GM21619 (cell line): ENCODE results near the gene AZIN2.
"Not testable (repeated sequence)": the region's sequence is repeated elsewhere in the genome, so short reads cannot be mapped to it uniquely, and the experiment has no call there.

ENCODE experiments used
- ATAC-seq: cut with Tn5 transposase; IDR thresholded peaks from one replicate; pipeline ENCODE4 v1.9.1; 2021; ENCODE audit not compliant: unreplicated experiment

Gene AZIN2

DNA sequence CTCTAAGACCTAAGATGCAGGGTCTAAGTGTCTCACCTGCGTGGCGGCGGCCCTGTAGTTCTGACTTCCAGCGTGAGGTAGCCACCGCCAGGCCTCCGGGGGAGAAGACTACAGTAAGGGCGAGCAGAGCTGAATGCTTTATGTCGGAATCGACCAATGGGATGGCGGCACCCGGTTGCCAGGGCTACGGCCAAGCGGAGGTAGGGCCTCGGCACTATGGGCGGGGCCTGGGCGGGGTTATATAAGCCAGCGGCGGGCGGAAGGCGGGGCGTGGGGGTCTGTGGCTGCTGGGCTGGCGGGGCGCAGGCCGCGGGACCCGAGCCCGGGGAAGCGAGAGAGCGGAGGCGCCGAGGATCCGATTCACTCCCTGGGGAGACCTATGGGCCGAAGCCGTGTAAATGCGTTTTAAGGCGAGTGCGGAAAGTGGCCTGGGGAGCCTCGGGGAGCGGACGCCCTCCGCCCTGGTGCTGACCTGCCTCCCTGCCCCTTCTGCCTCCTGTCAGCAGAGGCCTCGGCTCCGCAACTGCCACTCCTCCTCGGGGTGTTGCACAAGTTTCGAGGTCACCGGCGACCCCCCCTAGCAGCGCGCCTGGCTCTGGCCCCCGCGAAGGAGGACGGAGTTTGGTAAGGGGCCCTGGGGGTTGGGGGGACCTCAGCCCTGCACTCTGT, at the start of gene AZIN2:
Gene AZIN2, plus strand, starts transcription at position 269 of the 669 bp plus-strand sequence. CDS start 1,097 bp downstream, outside the sequence.
- peak; percentile 96 for ATAC-seq

DNA sequence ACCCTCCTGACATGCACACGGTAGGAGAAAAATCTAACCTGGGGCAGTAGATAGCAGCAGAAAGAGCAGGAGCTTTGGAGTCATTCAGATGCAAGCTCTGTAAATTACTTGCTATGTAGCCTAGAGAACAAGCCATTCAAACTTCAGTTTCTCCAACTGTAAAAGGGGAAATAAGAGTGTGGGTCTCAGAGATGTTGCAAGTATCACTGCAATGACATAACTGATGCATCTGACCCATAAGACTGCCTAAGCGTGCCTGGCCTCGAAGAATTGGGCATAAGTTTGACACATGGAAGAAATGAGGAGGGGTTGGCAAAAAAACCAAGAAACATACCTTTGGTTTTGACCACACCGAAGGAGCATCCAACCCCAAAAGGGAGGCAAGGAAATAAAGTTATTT, 49.4 kb upstream of the AZIN2 start:
- ATAC-seq, result no peak

DNA sequence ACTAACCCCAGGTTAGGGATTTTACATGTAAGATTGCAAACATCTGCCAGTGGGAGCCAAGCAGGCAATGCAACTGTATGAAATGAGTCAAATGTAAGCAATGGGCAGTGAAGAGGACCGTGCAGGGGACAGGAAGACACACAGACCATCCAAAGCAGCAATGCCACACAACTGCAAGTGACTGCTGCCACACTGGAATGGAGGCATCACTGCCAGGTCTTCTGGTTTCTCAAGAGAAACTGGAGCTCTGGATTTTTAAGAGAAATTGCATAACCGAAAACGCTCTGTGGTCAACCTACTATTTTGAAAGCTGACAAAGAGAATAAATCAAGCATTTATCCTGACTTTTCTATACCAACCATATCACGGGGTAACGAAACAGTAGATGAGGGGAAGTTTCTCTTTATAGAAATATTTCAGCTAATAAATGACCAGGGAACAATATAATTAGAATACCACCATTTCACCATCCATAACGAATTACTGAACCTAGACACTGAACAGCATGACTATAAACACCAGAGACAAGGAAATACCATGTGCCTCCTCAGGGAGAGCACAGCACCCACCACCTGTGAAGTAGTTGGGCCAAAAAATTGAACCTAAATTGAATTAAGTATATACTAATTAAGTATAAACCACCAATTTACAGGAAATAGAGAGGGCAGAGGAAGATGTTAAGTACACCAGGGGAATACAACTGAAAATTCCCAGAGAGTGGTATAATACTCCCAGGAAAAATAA, 48.7 kb upstream of the AZIN2 start:
- no peak for ATAC-seq

DNA sequence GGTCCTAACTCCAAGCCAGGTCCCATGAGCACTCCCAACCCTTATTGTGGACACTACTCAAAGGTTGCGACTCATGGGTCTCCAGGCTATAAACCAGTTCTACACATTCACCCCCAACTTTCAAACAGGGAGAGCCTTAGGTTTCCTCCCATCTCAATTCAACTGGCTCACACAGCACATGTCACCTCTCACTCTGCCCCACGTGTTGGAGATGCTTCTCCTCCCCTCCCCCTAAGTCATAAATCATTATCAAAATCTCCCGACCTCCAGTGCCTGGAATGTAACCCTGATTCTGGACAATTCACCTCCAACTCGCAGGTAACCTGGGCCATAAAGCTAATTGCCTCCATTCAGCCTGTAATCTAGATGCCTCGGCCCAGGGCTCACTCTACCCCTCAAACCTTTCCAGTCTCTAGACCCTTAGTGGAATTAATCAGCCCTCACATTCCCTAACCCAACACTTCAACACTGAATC, 44.9 kb upstream of the AZIN2 start:
- peak; percentile 4 for ATAC-seq

DNA sequence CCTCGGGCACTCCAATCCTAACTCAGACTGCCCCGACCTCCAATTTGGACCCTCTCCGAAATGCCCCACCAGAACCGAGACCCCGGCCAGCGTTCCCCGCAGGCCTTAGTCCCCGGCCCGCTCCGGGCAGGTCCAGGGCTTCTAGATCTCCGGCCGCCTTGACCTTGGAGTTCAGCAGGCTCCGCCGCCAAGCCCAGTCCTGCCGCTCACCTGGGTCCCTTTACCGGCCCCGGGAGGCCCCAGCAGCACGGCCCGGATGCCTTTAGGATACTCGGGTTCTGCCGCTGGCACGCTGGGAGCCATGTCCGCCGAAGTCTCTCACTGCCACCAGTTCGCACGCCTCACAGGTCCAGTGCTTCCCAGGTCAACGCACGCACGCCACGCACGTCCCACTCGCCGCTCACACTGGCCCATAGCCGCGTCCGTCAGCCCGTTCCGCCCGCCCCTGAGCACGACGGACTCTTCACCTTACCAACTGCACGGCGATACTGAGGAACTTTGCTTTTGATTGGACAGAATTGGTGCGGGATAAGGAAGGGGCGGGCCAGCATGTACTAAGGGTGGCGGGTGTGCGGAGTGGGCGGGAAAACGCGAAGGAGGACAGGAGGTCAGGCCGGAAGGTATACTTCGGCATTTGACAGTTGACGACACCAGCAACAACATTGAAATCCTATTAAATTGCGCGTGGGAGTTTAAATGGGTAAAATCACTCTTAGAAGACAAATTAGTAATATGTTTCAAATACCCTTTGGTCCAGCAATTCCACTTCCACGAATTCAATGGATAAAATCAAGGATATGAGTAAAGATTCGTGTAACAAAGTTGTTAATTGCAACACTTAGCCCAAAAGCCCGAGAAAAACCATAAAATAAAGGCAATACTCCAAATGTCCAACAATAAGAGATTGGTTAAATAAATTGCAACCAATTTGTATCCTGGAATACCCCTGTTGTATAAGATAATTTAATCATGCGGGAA, 44.1 kb upstream of the AZIN2 start, which contains the start of gene AK2:
Gene AK2, minus strand, starts transcription at position 358 of the 978 bp plus-strand sequence. Its CDS starts 55 bp downstream, at position 303.
- peak; percentile 97 for ATAC-seq

DNA sequence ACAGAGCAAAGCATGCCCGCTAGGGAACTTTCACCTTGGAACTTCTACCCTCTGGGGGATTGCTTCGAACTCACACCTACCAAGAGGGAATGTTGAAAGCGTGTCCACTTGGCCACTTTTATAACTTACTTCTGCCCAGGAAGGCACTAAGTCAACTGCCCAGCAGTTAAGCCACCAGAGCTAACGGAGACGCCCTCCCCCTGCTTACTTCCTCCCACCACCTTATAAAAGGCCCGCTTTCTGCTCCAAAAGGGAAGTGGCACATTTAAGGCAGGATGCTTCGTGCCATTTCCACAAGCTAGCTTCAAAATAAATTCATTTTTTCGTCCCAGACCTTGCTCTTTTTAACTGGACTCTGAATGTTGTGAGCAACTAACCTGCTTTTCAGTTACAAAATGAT, 41.1 kb upstream of the AZIN2 start:
- ATAC-seq, result no peak

DNA sequence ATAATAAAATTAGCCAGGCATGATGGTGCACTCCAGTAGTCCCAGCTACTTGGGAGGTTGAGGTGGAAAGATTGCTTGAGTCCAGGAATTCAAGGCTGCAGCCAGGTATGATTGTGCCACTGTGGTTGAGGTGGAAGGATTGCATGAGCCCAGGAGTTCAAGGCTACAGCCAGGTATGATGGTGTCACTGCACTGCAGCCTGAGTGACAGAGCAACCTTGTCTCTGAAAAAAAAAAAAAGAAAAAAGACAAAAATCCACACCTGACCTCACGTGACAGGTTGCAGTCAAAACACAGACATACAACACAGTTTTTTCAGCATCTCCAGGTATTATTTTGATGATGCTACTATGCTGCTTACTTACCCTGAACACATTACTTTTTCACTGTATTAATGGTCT, 39.9 kb upstream of the AZIN2 start:
- no peak for ATAC-seq

DNA sequence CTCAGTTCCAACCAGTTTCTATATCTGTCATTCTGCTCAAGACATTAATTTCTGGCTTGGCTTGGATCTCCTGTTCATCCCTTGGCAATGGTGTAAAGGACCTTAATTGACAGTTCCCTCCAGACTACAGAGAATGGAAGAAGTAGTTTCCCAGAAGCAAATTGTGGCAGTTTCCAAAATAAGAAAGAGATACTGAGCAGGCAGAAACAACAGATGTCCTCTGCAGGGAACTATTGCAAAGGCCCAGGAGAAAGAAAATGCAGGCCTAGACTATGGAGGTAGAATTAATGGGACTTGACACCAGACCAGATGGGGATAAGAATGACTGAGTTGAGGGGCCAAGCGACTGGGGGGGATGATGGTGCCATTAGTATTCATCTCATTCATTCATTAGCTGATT, 38.1 kb upstream of the AZIN2 start:
- ATAC-seq, result no peak

DNA sequence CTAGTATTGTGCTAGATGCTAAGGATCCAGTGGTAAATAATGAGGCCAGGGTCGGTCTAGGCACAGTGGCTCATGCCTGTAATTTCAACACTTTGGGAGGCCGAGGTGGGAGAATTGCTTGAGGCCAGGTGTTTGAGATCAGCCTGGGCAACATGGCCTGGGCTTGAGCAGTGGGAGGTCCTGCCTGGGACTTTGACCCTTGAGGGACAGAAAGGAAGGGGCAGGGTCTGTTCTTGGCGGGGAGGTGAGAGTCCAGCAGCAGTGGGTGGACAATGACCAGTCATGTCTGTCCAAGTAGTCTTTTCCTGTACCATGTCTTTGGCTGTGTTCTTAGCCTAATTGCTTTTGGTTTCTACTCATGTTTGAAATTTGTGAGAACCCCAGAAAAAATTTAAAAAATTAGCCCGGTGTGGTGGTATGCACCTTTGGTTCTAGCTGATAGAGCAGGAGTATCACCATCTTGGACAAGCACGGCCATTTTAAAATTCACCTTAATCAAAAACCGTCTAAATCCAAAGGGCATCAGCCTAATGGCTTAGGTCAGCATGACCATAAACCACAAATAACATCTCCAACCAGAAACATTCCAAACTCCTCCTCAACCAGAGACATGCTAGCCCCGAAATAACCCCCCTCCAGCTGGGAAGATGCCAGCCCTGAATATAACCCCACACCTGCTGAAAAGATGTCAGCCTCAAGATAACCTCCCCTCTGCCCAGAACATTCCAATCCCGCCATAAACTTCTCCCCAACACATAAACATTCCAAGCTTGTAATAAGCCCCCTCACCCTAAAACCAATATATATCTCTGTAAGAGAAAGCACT, 37.5 kb upstream of the AZIN2 start:
- no peak for ATAC-seq

DNA sequence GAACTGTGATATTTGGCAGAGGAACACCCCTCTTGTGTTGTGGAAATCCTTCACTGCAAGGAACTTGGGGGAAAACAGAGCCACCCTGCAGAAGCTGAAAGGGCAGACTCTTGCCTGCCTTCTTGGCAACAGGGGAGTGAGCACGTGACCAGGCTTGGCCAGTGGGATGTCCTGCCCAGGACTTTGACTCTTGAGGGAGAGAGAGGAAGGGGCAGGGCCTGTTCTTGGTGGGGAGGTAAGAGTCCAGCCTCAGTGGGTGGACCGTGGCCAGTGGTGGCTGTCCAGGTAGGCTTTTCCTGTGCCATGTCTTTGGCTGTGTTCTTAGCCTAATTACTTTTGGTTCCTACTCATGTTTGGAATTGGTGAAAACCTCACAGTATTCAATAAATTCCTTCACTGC, 35.7 kb upstream of the AZIN2 start:
- ATAC-seq, result no peak

DNA sequence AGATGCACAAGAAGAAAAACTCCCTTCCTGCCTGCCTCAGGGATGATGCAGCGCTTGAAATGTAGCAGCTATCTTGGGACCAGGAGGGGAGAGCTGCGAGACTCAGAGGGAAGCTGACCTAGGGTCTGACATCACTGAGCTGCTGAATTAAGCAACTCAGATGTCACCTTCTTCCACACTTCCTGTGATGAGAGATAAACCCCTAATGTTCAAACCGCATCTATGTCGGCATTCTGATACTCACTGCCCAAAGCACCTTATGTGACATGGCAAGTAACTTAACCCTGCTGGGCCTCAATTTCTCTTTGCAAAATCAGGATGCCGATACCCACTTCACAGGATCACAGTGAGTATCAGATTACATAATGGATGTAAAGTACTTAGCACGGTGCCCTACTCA, 35.1 kb upstream of the AZIN2 start:
- ATAC-seq, result no peak

DNA sequence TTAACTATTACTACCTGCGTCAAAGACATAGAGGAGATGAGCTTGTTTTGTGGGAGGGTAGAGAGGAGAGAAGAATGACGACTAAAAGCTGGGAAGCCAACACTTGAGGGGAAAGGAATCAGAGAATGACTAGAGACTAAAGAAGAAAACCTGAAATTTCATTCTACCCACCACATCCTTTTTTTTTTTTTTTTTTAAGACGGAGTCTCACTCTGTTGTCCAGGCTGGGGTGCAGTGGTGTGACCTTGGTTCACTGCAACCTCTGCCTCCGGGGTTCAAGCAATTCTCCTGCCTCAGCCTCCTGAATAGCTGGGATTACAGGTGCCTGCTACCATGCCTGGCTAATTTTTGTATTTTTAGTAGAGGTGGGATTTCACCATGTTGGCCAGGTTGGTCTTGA, 34.7 kb upstream of the AZIN2 start:
- ATAC-seq, result not testable (repeated sequence)

DNA sequence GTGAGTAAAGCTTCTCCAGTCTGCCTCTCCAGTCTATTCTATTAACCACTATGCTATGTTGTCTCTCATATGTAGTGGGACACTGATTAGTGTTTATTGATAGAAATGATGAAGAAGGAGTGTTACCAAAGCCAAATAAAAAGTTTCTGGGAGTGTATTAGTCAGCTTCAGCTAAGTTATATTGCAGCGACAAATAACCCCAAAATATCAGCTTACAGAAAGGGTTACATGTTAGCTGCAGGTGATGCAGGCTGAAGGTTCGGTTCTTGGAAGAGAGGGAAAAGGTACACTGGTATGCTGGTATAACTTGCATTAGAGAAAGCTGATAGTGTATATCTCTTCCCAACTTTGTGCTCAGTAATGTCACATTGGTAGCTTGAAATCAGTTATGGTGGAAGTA, 33.7 kb upstream of the AZIN2 start:
- ATAC-seq, result no peak

DNA sequence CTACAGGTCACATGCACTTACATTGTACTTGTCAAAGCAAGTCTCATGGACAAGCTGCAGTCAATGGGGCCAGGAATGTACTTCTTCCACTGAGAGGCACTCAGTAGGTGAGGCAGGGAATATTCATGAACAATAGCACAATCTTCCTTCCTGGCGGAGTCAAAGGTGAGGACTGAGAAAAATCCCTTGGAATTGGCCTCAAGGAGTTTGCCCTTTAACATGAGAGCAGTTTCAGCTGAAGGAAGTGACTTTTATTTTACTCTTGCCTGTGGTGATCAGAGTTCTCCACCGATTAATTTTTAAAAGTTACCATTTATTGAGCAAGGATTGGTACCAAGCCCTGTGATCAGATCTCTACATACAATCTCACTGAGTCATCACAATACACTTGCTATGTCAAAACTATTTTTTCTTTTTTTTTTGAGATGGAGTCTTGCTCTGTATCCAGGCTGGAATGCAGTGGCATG, 33.1 kb upstream of the AZIN2 start:
- ATAC-seq, result no peak

DNA sequence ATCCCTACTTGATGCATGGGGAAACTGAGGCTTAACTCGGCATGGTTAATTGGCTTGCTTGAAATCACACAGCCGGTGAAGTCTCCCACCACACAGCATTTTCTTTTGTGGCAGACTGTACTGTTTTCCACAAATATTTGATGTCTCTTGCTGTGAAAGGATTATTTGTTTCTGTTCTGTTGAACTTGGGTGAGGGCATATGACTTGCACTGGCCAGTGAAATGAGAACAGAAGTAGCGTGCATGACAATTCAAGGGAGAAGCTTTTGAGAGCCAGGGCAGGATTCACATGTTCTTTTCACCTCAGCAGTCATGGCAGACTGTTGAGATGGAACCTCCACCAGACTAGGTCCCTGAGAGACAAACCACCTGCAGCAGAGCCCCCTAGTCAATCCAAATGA, 32.5 kb upstream of the AZIN2 start:
- ATAC-seq, result no peak

DNA sequence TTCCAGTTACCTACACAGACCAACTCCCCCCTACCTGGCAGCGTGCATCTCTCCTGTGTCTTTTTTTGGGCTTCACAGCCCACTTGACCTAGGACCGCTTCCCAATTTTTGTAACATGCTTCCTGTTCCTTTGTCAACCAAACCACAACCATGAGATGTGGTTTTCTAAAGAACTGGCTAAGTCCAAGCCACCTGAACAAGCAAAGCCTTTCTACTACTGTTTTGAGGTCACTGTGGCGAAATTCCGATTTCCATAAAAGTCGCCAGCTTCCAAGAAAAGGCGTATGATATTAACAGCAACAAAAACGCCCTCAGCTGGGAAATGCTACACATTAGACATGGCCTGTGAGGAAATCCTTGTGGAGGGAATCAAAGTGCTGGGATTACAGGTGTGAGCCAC, 31.6 kb upstream of the AZIN2 start:
- no peak for ATAC-seq

DNA sequence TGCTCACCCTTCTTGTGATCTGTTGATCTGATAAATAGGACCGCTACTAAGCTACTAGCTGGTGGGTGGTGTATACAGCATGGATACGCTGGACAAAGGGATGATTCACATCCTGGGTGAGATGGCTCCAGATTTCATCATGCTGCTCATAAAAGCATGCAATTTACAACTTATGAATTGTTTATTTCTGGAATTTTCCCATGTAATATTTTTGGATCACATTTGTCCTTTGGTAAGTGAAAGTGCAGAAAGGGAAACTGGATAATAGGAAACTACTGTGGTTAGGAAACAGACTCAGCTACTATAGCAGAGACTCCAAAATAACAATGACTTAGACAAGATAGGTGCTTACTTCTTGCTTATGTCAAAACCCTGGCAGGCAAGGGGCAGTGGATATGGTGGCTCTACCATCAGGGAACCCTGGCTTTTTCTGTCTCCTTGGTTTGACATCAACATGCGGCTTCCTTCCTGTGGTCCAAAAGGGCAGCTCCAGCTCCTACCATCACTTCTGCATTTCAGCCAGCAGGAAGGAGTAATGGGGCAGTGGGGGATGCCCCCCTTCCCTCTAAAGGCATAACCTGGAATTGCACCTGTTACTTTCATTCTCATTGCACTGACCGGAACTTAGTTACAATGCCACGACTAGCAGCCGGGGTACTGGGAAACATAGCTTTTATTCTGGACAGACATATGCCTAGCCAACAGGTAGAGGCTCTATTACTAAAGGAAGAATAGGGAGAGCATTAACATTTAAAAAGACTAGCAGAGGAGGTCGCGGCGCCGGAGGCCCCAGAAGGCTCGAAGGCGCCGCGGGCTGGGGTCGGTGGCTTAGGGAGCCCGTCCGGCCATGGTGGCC, 30.5 kb upstream of the AZIN2 start:
- ATAC-seq, result no peak

DNA sequence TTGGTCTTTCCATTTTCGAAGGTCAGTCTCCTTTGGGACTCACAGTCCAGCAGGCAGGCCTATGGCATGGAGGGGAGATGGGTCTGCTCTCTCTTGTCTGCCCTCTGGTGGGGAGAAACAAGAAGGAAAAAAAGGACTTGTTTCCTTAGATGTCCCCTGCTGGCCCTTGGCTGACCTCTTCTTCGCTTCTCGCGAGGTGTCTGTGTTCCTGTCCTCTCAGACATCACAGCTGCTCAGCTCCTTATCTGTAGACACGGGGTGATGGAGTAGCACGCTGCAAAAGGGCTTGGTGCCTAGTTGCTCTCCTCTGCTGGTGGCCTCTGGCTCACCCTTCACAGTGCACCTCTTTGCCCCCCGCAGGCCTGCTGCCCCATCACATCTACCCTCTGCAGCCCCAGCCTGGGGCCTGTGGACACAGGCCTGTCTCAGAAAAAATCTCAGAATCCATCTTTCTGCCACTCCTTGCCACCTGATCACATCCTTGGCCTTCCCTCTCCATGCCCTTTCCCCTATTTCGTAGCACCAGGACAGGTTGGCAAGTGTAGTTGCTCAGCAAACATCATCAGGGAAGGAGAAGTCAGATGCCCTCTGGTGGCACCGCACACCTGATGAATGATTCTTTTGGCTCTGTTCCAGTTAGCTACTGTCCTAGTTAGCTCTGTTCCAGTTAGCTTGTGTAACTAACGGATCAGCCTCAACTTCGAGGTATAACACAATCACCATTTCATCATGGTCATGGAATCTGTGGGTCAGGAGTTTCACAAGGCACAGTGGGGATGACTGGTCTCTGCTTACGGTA, 25.5 kb upstream of the AZIN2 start:
- no peak for ATAC-seq

DNA sequence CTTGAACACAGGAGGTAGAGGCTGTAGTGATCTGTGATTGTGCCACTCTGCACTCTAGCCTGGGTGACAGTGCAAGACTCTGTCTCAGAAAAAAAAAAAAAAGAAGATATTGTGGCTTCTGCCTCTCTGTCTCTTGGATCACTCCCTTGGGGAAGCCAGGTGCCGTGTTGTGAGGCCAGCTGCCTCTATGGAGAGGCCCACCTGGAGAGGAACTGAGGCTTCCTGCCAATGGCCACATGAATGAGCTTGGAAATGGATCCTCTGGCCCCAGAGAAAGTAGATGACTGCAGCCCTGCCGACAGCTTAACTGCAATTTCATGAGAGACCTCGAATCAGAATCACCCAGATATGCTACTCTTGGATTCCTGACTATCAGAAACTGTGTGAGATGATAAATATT, 24.5 kb upstream of the AZIN2 start:
- ATAC-seq, result no peak
